Measurements from ENCODE around the gene C5orf47.

Gene C5orf47

GRCh38 chr5:173988554-173989431, at the start of gene C5orf47:
Gene C5orf47, plus strand, starts transcription at chr5:173989170. Its CDS starts 94 bp downstream, at chr5:173989264.
- no peak within 1 kb of the TSS for H3K4me3 ChIP-seq (ENCODE audit: low read depth, low read length)

GRCh38 chr5:173940269-173940668, 48.7 kb upstream of the C5orf47 start:
- H3K4me3 ChIP-seq (ENCODE audit: low read depth, low read length): no peak overlapping the region

DNA sequence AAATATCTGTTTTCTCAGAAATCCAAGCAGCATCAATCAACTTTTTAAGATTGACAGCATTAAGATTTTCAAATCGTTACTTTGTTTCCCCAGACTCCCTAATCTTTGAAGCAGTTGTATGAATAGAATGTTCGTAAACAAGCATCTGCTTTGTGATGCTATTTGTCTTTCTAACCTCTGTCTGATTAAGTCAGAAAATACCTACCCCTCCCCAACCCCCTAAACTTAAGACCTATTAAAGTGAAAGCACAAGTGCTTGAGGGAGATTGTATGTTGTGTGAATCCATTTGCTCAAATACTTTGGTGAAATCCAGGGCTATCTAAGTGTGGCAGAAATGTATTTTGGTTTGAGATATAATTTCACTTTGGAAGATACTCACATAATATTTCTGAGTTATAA, 47.9 kb upstream of the C5orf47 start:
- H3K4me3 ChIP-seq (ENCODE audit: low read depth, low read length): no peak overlapping the region

DNA sequence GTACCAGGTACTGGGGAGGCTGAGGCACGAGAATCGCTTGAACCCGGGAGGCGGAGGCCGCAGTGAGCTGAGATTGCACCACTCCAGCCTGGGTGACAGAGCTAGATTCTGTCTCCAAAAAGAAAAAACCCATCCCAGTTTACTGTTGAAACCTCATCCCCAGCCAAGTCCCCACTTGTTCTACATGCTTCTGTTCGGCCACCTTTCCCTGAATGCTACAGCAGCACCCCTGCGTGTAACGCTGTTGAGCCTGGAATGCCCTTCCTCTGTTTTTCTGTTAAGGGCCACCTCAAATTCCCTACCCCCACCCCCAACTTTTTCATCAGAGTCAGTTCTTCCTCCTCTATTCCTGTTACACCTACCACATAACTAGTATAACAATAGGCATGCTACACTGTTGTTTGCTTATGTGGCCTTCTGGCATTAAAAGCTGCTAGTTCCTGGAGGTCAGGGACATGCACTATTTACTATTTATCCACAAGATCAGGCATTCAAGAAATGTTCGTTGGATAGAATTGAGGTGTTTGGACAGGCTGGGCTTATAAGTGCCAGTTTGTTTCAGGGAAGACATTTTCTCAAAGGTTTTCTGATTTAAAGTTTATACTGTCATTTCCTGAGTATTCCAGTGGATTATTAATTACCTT, 47.1 kb upstream of the C5orf47 start:
- no peak overlapping the region for H3K4me3 ChIP-seq (ENCODE audit: low read depth, low read length)

DNA sequence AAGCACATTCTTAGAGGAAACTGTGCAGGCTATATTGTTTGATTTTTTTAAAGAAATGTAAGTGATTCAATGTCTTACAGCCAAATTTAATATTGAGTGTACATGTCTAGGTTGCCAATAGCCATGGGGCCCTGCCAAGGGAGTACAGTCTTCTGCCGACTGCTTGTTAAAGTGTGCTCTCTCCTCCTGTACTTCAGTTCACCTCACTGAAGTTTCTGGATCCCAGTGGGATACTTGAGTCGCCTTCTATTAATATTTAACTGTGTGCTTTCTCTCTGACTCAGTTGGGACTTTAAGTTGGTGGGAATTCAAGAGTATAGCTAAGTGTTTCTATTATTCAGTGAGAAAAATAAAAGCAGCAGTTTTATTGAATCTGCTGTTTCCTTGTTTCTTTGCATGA, 44.5 kb upstream of the C5orf47 start:
- no peak overlapping the region for H3K4me3 ChIP-seq (ENCODE audit: low read depth, low read length)

DNA sequence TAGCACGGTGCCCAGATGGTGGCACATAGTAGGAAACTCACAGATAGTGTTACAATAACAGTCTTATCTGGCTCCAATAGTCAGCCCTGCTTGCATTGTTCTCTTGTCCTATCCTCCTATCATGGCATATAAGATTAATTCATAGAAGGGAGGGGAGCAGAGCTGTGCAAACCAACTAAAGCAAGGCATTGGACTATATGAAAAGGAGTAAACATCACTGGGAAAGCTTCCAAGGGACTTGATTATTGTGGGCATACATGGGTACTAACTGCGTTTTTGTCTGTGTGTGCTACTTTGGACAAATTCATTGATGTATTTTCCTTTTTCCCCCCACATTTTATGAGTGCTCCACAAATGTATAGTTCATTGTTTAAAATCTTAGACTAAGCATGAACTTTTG, 43.8 kb upstream of the C5orf47 start:
- H3K4me3 ChIP-seq (ENCODE audit: low read depth, low read length): no peak overlapping the region

GRCh38 chr5:173946323-173946722, 42.6 kb upstream of the C5orf47 start:
- H3K4me3 ChIP-seq (ENCODE audit: low read depth, low read length): no peak overlapping the region

- H3K4me3 ChIP-seq (ENCODE audit: low read depth, low read length): no peak overlapping the region
Measured at GRCh38 chr5:173950829-173951228, 38.1 kb upstream of the C5orf47 start.

- no peak overlapping the region for H3K4me3 ChIP-seq (ENCODE audit: low read depth, low read length)
Measured at GRCh38 chr5:173953528-173954090, 35.4 kb upstream of the C5orf47 start.

- no peak overlapping the region for H3K4me3 ChIP-seq (ENCODE audit: low read depth, low read length)
Measured at GRCh38 chr5:173954671-173955521, 34.1 kb upstream of the C5orf47 start.

DNA sequence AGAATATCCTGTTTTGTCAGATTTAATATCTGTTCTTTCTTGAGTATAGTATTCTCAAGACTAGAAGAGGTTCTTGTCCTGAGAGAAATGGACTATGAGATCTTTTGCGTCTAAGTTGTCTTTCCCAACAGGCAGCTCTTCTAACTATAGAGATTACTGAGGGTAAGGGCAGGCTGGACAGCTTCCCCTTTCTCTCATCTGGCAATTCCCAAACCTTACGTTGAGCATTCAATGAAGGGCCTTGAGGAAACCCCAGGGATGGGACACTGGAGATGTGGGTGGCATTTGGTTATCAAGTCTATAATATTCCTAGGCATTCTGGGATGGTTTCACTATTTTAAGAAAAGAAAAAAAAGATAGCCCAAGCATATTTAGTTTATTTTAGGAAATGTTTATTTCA, 28.0 kb upstream of the C5orf47 start:
- H3K4me3 ChIP-seq (ENCODE audit: low read depth, low read length): no peak overlapping the region

DNA sequence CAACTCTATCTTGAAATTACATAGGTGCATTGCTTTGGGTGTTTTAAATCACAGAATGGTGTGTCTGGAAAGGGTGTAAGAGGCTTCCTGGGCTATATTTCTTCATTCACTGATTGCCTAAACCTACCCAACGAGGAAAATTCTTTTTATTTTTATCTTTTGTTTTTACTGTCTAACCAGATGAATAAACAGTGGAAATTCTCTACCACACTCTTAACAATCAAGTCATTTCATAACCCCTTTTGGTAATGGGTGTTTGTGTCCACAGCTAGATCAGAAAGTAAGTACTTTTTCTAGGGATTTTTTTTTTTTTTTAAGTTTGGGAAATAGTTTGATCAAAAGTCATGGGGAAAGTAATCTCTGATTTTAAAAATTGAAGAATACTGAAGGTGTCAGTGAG, 27.6 kb upstream of the C5orf47 start:
- no peak overlapping the region for H3K4me3 ChIP-seq (ENCODE audit: low read depth, low read length)

DNA sequence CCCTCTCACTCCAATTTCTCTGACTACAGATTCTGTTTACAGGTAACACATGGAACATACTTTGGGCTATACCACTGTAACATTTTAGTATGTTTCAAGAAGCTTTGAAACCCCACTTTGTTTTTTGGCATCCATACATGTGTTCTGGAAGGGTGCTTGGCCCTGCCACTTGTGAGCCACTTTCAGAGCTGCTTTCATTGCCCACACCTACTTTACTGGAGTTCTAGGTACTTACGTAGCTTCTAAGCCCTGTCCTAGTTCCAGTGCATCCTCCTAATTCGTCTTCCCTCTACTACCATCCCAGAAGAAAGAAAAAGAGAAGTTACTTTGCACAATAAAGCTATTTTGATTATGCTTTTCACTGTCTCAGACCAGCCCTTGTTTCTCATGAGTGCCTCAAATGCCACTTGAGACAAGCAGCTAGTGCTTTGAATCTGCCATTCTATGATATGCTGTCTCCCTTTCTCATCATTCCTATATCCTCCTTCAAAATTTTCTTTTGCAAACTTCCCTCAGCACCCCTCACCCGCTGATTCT, 26.5 kb upstream of the C5orf47 start:
- H3K4me3 ChIP-seq (ENCODE audit: low read depth, low read length): no peak overlapping the region

GRCh38 chr5:173963182-173963838, 25.7 kb upstream of the C5orf47 start:
- H3K4me3 ChIP-seq (ENCODE audit: low read depth, low read length): no peak overlapping the region

DNA sequence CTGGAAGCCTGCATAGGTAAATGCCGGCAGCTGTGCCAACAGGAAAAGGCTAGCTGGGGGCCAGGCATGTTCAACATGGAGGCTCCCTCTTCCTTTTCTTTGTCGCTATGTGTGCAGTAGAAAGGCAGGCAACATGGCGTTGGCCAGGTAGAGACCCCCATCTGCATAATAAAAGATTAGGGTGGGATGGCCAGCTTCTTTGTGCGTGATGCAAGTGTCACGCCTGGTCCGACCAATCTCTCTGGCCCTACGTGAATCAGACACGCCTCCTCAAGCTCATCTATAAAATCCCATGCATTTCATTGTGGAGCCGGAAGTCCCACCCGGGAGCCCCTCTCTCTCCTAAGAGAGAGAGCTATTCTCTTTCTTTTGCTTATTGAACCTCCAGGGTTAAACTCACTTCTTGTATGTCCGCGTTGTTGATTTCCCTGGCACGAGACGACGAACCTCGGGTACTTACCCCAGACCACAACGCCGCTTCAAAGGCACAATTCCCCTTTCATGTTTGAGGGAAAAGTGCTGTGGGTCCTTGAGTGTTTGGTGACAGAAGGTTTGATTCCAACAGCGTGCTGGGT, 25.0 kb upstream of the C5orf47 start:
- H3K4me3 ChIP-seq (ENCODE audit: low read depth, low read length): no peak overlapping the region

DNA sequence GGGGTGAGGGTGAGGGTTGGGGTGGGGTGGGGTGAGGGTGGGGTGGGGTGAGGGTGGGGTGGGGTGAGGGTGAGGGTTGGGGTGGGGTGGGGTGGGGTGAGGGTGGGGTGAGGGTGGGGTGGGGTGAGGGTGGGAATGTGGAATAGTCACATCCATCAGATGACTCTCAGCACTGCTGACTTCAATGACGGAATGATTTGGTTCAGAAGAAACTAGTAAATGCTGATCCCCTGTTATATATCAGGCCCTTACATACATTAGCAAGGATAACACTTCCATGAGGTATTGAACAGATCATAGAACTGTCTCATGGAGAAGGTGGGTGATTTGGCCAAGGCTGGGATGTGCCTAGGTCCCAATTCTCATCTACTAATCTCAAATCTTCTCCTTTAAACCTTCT, 24.5 kb upstream of the C5orf47 start:
- H3K4me3 ChIP-seq (ENCODE audit: low read depth, low read length): no peak overlapping the region

DNA sequence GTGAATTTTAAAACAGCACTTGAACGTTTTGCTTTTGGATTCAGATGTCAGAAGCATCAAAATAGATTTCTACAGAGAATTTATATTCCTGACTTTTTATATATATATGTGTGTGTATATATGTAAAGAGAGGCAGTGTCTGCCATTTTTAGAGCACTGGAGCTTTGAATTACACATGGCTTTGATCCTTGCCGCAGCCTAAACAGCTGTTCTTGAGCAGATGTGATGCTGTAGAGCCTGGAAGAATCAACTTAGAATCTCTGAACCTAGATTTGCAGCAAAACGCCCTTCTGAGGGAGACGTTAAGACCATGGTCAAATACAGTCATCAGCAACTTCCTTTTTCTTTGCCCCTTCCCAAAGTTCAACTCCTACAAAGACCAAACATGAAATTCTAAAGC, 21.7 kb upstream of the C5orf47 start:
- H3K4me3 ChIP-seq (ENCODE audit: low read depth, low read length): no peak overlapping the region

- H3K4me3 ChIP-seq (ENCODE audit: low read depth, low read length): no peak overlapping the region
Measured at GRCh38 chr5:173968154-173968797, 20.7 kb upstream of the C5orf47 start.
